ENCODE results near the gene PRPF6. TPM values are rescaled to one million over a fixed set of nuclear protein-coding genes. Genes with fewer than 3 reads are reported as not detected.
A peak's percentile ranks its signal among the peaks of the same experiment; 100 is the strongest.

PRPF6 gene
- total RNA-seq, 2 donors from 2014 or later = 42.3 to 52.1 TPM

DNA sequence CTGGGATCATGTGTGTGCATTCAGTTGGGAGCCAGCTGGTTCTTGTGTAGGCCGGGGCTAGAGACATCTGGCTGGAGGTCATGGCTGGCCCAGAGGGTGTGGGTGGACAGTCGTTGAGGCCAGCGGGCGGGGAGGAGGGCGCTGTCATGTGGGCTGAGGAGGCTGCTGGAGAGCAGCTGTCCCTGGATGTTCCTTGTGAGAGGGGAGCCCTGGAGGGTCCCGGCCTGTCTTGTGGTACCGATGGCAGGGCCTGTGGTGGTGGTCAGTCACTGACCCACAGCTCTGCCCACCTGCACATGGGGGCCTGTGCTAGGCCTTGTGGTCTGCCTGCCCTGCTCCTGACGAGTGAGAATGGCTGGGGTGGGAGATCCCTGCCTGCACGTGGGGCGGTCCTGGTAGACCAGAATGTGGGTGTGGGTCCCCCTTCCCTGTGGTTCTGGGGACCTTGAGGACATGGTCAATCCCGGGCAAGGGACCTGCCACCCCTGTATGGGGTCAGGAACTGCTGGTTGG, 53.1 kb downstream of the PRPF6 start:
- peak in 1 of 4 donors; percentile 35 for DNase-seq
- peaks cover 18% of the 10 kb centered on the region for H3K4me1 ChIP-seq

GRCh38 chr20:64035066-64035932, 54.4 kb downstream of the PRPF6 start:
- Histone ChIP-seq H3K27ac (no peak overlapping the region), H3K4me1 (peaks cover 28% of the 10 kb centered on the region), H3K4me3 (no peak overlapping the region), H3K27me3 (no peaks in the 10 kb centered on the region), H3K36me3 (replicated peaks in 1 of 2; ENCODE audit: insufficient read depth in 1 of 2, low read depth in 2 of 2) (peaks cover 0 to 11% of the 10 kb centered on the region in 2 donors), H3K9me3 (no peaks in the 10 kb centered on the region)
- no peak for DNase-seq
- 75 to 76% methylated on average over 10 to 17 of the region's 17 CpGs for WGBS, 2 donors
- ATAC-seq = no peak
- TF ChIP-seq, protein P1, sequence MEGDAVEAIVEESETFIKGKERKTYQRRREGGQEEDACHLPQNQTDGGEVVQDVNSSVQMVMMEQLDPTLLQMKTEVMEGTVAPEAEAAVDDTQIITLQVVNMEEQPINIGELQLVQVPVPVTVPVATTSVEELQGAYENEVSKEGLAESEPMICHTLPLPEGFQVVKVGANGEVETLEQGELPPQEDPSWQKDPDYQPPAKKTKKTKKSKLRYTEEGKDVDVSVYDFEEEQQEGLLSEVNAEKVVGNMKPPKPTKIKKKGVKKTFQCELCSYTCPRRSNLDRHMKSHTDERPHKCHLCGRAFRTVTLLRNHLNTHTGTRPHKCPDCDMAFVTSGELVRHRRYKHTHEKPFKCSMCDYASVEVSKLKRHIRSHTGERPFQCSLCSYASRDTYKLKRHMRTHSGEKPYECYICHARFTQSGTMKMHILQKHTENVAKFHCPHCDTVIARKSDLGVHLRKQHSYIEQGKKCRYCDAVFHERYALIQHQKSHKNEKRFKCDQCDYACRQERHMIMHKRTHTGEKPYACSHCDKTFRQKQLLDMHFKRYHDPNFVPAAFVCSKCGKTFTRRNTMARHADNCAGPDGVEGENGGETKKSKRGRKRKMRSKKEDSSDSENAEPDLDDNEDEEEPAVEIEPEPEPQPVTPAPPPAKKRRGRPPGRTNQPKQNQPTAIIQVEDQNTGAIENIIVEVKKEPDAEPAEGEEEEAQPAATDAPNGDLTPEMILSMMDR (IDR thresholded peaks at IDR 0.05) = no peak
- no peak for TF ChIP-seq POLR2A (IDR thresholded peaks at IDR 0.05)
- intact Hi-C loops (cut with DNase I) = loop anchor here (5.0 kb wide), 1 partner anchor 82 kb away; no protein-coding TSS in a partner anchor

More for the DNA sequence above, 53.1 kb downstream of the PRPF6 start:
- Histone ChIP-seq H3K27me3 (no peaks in the 10 kb centered on the region), H3K27ac (no peak overlapping the region), H3K9me3 (no peaks in the 10 kb centered on the region), H3K4me3 (no peak overlapping the region), H3K36me3 (replicated peaks in 1 of 2; ENCODE audit: insufficient read depth in 1 of 2, low read depth in 2 of 2) (peaks cover 0 to 14% of the 10 kb centered on the region in 2 donors)
- 67 to 73% methylated on average over 1 to 9 of the region's 11 CpGs for WGBS, 2 donors
- no peak for ATAC-seq
- no peak for TF ChIP-seq POLR2A (IDR thresholded peaks at IDR 0.05)
- TF ChIP-seq, protein P1 (IDR thresholded peaks at IDR 0.05) = no peak
- intact Hi-C loops (cut with DNase I) = no loop called here

DNA sequence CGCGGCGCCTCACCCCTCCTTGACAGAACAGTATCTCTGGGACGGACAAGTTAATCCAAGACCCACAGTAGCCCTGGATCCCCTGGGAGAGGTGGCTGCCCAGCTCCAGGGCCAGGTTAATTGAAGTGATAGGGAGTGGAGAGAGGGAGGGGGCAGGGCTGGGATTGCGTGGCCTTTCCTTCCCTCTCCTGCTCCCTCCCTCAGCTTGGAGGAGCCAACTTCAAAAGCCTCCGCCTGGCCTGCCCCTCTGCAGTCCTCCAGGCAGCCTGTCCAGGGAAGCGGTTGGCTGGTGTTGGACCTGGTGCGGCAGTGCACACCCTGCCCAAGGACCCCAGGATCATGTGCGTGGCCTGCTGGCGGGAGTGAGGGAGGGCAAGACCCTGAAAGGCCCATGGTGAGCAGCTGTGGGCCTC, 55.0 kb downstream of the PRPF6 start, which contains the start of gene C20orf204:
Gene C20orf204 (plus strand): TSS at position 250 of the 413 bp plus-strand sequence. CDS start 142 bp downstream, at position 392.
- H3K4me3 ChIP-seq = no peak within 1 kb of the TSS
- DNase-seq (no peak), ATAC-seq (no peak)
- WGBS, 2 donors = 61 to 71% methylated on average over 8 to 10 of the region's 10 CpGs
- intact Hi-C loops (cut with DNase I) = loop anchor here (5.0 kb wide), 1 partner anchor 81 kb away; no protein-coding TSS in a partner anchor
- no peak within 1 kb of the TSS for H3K27ac ChIP-seq
- no peak for TF ChIP-seq POLR2A (IDR thresholded peaks at IDR 0.05)
- TF ChIP-seq, protein P1 (IDR thresholded peaks at IDR 0.05) = no peak
- H3K27me3 ChIP-seq = no peaks in the 10 kb centered on the region
- no peaks in the 10 kb centered on the region for H3K9me3 ChIP-seq
- peaks cover 28% of the 10 kb centered on the region for H3K4me1 ChIP-seq
- peaks cover 0 to 11% of the 10 kb centered on the region in 2 donors for H3K36me3 ChIP-seq (replicated peaks in 1 of 2; ENCODE audit: insufficient read depth in 1 of 2, low read depth in 2 of 2)

DNA sequence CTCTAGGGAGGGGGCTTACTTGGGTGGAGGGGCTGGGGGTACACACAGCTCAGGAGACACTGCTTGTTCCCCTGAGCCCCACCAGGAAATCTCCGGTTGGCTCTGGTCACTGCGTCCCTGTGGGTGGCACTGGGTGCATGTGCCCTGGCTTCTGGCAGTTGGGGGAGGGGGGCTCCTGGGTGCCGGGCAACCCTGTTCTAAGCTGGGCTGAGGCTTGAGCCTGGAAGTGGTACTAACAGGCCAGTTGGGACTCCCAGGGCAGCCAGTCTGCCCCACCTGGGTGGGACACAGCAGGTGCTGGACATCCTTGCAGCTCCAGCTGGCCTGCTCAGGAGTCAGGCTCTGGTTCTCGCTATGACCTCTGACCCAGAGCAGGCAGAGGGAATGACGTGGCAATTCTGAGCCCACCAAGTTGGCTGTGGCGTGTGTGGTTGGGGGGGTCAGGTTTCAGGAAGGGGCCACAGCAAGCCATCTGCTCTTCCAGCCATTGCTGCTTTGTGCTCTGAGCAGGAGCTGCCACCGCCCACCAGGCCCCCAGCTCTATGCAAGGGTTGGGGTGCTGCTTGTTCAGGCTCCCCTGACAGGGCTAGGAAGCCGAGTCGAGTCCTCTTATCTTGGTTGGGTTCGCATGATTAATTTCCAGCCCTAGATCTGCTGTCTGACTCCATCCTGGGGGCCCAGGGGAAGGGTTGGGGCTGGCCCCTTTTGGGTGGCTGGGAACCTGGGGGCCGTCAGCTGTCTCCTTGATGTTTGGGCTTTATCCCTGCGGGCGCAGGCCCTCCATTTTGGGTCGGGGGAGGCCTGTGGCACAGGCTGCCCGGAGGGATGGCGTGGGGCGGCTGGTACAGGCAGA, 55.6 kb downstream of the PRPF6 start:
- no peak overlapping the region for H3K4me3 ChIP-seq
- WGBS, 2 donors = 60 to 79% methylated on average over 6 to 17 of the region's 17 CpGs
- DNase-seq = no peak
- ATAC-seq = no peak
- H3K27me3 ChIP-seq = no peaks in the 10 kb centered on the region
- no peak for TF ChIP-seq POLR2A (IDR thresholded peaks at IDR 0.05)
- TF ChIP-seq, protein P1 (IDR thresholded peaks at IDR 0.05) = no peak
- peaks cover 28% of the 10 kb centered on the region for H3K4me1 ChIP-seq
- intact Hi-C loops (cut with DNase I) = loop anchor here (5.0 kb wide), 1 partner anchor 81 kb away; no protein-coding TSS in a partner anchor
- H3K27ac ChIP-seq = no peak overlapping the region
- H3K36me3 ChIP-seq (replicated peaks in 1 of 2; ENCODE audit: insufficient read depth in 1 of 2, low read depth in 2 of 2) = peaks cover 0 to 11% of the 10 kb centered on the region in 2 donors
- no peaks in the 10 kb centered on the region for H3K9me3 ChIP-seq

All from body of pancreas (tissue), 4 donors.